Measurements from ENCODE around the gene NLRC3. TPM values are rescaled to one million over a fixed set of nuclear protein-coding genes. Genes with fewer than 3 reads are reported as not detected.

Gene NLRC3
- total RNA-seq, 1 experiment from 2014 or later: 0.15 TPM

DNA sequence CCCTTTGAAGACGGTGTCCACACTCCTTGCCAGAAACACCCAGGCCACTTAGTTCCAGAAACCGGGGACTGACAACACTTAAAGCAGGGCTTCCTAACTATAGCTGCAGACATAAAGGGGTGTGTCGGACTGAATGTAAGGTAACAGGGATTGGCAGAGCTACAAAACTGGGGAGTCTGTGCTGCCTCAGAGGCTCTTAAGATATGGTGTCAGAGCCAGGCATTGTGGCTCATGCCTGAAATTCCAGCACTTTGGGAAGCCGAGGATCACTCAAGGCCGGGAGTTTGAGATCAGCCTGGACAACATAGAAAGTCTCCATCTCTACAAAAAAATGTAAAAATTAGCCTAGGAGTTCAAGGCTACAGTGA lies 14.2 kb upstream of the NLRC3 start:
- Histone ChIP-seq H3K9me3 (ENCODE audit: control insufficient read depth in 1 of 2, insufficient read depth in 1 of 2, low read depth in 1 of 2, low read length in 2 of 2) (no peaks in the 10 kb centered on the region), H3K4me3 (replicated peaks in 1 of 2; ENCODE audit: low read depth in 1 of 2, low read length in 2 of 2) (no peak overlapping the region), H3K4me1 (ENCODE audit: control insufficient read depth in 1 of 2, insufficient read depth in 2 of 2, low read length in 2 of 2) (peaks cover 0 to 4% of the 10 kb centered on the region in 2 experiments; a peak in 1 of 4 replicates), H4K20me1 (ENCODE audit: insufficient read depth) (no peaks in the 10 kb centered on the region), H3K27me3 (ENCODE audit: insufficient read depth, low read length) (no peaks in the 10 kb centered on the region), H3K9ac (ENCODE audit: low read length) (no peak overlapping the region), H3K27ac (ENCODE audit: low read depth, low read length) (no peak overlapping the region), H3K9me2 (ENCODE audit: insufficient read depth) (no peaks in the 10 kb centered on the region), H3K4me2 (ENCODE audit: low read length) (no peak overlapping the region), H3K79me2 (ENCODE audit: insufficient read depth, low read length) (no peaks in the 10 kb centered on the region), H2AFZ (ENCODE audit: low read depth, low read length, poor library complexity, severe bottlenecking) (no peak overlapping the region), H3K36me3 (ENCODE audit: control insufficient read depth in 1 of 2, insufficient read depth in 2 of 2, low read length in 2 of 2) (no peaks in the 10 kb centered on the region; a peak in 1 of 4 replicates)
- no peak for TF ChIP-seq TCF7L2 (IDR thresholded peaks at IDR 0.05; ENCODE audit: borderline replicate concordance, extremely low read depth, insufficient read depth, insufficient read length)
- TF ChIP-seq, protein P1, sequence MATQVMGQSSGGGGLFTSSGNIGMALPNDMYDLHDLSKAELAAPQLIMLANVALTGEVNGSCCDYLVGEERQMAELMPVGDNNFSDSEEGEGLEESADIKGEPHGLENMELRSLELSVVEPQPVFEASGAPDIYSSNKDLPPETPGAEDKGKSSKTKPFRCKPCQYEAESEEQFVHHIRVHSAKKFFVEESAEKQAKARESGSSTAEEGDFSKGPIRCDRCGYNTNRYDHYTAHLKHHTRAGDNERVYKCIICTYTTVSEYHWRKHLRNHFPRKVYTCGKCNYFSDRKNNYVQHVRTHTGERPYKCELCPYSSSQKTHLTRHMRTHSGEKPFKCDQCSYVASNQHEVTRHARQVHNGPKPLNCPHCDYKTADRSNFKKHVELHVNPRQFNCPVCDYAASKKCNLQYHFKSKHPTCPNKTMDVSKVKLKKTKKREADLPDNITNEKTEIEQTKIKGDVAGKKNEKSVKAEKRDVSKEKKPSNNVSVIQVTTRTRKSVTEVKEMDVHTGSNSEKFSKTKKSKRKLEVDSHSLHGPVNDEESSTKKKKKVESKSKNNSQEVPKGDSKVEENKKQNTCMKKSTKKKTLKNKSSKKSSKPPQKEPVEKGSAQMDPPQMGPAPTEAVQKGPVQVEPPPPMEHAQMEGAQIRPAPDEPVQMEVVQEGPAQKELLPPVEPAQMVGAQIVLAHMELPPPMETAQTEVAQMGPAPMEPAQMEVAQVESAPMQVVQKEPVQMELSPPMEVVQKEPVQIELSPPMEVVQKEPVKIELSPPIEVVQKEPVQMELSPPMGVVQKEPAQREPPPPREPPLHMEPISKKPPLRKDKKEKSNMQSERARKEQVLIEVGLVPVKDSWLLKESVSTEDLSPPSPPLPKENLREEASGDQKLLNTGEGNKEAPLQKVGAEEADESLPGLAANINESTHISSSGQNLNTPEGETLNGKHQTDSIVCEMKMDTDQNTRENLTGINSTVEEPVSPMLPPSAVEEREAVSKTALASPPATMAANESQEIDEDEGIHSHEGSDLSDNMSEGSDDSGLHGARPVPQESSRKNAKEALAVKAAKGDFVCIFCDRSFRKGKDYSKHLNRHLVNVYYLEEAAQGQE (IDR thresholded peaks at IDR 0.05; ENCODE audit: low read depth): no peak
- TF ChIP-seq, protein P2, sequence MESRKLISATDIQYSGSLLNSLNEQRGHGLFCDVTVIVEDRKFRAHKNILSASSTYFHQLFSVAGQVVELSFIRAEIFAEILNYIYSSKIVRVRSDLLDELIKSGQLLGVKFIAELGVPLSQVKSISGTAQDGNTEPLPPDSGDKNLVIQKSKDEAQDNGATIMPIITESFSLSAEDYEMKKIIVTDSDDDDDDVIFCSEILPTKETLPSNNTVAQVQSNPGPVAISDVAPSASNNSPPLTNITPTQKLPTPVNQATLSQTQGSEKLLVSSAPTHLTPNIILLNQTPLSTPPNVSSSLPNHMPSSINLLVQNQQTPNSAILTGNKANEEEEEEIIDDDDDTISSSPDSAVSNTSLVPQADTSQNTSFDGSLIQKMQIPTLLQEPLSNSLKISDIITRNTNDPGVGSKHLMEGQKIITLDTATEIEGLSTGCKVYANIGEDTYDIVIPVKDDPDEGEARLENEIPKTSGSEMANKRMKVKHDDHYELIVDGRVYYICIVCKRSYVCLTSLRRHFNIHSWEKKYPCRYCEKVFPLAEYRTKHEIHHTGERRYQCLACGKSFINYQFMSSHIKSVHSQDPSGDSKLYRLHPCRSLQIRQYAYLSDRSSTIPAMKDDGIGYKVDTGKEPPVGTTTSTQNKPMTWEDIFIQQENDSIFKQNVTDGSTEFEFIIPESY (IDR thresholded peaks at IDR 0.05; ENCODE audit: extremely low read depth, insufficient replicate concordance, low read length): no peak
- ATAC-seq (no peak), DNase-seq (ENCODE audit: low read depth, low spot score) (no peak)
- ChIA-PET POLR2A (no interaction called here), CTCF (no interaction called here), RAD21 (ENCODE audit: low non-redundant PET in 1 of 2, low total read pairs in 2 of 2, uncharacterized antibody in 2 of 2, unreplicated experiment in 2 of 2) (no interaction called here)
- intact Hi-C loops (cut with micrococcal nuclease): no loop called here
- no TSS peak for BruUV-seq (replicated peaks)
